Thyroid gland (tissue), 4 donors: ENCODE data around the gene NGDN. TPM values are rescaled to one million over a fixed set of nuclear protein-coding genes. Genes with fewer than 3 reads are reported as not detected.
"Not testable (repeated sequence)": the region's sequence is repeated elsewhere in the genome, so short reads cannot be mapped to it uniquely, and the experiment has no call there.

Experiments used
- DNase-seq, 2 donors: peaks; one replicate each; pipeline ENCODE4 v3.0.0-alpha.2; 2019
- H3K27ac ChIP-seq, 3 donors: fragments of 200-600 bp; sonication (generic); 1 replicate in 2 of 3; 2 replicates in 1 of 3; pipeline ENCODE4 v1.5.1; 2016 to 2019; ENCODE audit warnings: mild to moderate bottlenecking in 1 of 3, moderate library complexity in 1 of 3
- H3K27me3 ChIP-seq: fragments of 200-600 bp; sonication (generic); one replicate; pipeline ENCODE4 v1.5.1; 2019
- H3K36me3 ChIP-seq, 2 donors: fragments of 200-600 bp; sonication (generic); one replicate each; pipeline ENCODE4 v1.5.1; 2016 to 2019
- H3K4me1 ChIP-seq, 2 donors: fragments of 200-600 bp; sonication (generic); one replicate each; pipeline ENCODE4 v1.5.1; 2017 to 2019
- H3K4me3 ChIP-seq, 3 donors: fragments of 200-600 bp; sonication (generic); replicated peaks in 1 of 3; 1 replicate in 2 of 3; 2 replicates in 1 of 3; pipeline ENCODE4 v1.5.1; 2016; ENCODE audit warnings: mild to moderate bottlenecking in 1 of 3
- H3K9me3 ChIP-seq: fragments of 200-600 bp; sonication (generic); one replicate; pipeline ENCODE4 v1.5.1; 2017
- POLR2A ChIP-seq, 2 donors: fragments of 450-650 bp; IDR thresholded peaks; one replicate each; pipeline ENCODE4 v1.6.1; 2017; ENCODE audit warnings: antibody characterized with exemption in 2 of 2, mild to moderate bottlenecking in 2 of 2, moderate library complexity in 1 of 2
- WGBS, 2 donors: methylation state at CpG; one replicate each; pipeline ENCODE4 v1.1.5; 2017; 5-methylcytosine and 5-hydroxymethylcytosine counted together
- intact Hi-C: fragments of 100-400 bp; cut with DNase I; formaldehyde crosslinking; loops from one replicate; pipeline ENCODE4 v1.15.1; 2023
- total RNA-seq, 4 donors: library from RNA; depleted of rRNA; stranded (reverse); fragments of >200 nt; gene quantifications; one replicate each; pipeline ENCODE4 v1.2.3, GENCODE V29; 2016
- TF ChIP-seq, protein P1 (sequence below), 6 experiments: fragments of 200-600 bp in 3 of 6; fragments of 450-650 bp in 3 of 6; sonication (generic) in 3 of 6; IDR thresholded peaks; one replicate each; pipeline ENCODE4 v1.5.1; 2016 to 2019; ENCODE audit warnings: antibody characterized with exemption in 6 of 6, mild to moderate bottlenecking in 2 of 6, inconsistent platforms in 1 of 6, moderate library complexity in 1 of 6

Gene NGDN
- total RNA-seq, 4 donors from 2014 or later = 31.3 to 51.1 (median 39.7) TPM

DNA sequence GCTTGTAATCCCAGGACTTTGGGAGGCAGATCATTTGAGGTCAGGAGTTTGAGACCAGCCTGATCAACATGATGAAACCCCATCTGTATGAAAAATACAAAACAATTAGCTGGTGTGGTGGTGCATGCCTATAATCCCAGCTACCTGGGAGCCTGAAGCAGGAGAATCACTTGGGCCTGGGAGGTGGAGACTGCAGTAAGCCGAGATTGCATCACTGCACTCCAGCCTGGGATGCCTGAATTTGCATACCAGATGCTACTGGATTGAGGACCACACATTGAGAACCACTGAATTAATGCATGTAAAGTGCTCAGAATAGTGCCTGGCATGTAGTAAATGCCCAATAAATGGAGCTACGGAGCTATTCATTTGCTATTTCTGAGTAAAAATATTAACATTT is 19.1 kb upstream of the NGDN start:
- Histone ChIP-seq H3K27me3 (no peaks in the 10 kb centered on the region), H3K4me3 (no peak overlapping the region), H3K27ac (no peak overlapping the region), H3K4me1 (peaks cover 24 to 28% of the 10 kb centered on the region in 2 donors), H3K9me3 (no peaks in the 10 kb centered on the region), H3K36me3 (no peaks in the 10 kb centered on the region)
- 75 to 85% methylated on average over 2 of the region's 2 CpGs for WGBS, 2 donors
- TF ChIP-seq, protein P1, sequence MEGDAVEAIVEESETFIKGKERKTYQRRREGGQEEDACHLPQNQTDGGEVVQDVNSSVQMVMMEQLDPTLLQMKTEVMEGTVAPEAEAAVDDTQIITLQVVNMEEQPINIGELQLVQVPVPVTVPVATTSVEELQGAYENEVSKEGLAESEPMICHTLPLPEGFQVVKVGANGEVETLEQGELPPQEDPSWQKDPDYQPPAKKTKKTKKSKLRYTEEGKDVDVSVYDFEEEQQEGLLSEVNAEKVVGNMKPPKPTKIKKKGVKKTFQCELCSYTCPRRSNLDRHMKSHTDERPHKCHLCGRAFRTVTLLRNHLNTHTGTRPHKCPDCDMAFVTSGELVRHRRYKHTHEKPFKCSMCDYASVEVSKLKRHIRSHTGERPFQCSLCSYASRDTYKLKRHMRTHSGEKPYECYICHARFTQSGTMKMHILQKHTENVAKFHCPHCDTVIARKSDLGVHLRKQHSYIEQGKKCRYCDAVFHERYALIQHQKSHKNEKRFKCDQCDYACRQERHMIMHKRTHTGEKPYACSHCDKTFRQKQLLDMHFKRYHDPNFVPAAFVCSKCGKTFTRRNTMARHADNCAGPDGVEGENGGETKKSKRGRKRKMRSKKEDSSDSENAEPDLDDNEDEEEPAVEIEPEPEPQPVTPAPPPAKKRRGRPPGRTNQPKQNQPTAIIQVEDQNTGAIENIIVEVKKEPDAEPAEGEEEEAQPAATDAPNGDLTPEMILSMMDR (IDR thresholded peaks at IDR 0.05) = no peak
- TF ChIP-seq POLR2A (IDR thresholded peaks at IDR 0.05) = no peak
- intact Hi-C loops = no loop called here
- DNase-seq = no peak

DNA sequence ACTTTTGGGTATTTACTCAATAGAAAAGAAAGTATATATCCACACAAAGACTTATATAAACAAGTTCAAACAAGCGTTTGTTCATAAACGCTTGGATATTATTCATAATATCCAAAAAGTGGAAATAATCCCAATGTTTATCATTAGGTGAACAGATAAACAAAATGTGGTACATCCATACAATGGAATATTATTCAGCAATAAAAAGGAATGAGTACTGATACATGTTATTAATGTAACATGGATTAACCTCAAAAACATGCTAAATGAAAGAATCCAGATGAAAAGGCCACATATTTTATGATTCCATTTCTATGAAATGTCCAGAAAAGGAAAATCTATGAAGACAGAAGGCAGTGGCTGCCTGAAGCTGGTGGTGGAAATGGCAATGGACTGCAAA is 17.3 kb upstream of the NGDN start:
- no peak for TF ChIP-seq POLR2A (IDR thresholded peaks at IDR 0.05)
- TF ChIP-seq, protein P1 (IDR thresholded peaks at IDR 0.05) = no peak
- Histone ChIP-seq H3K9me3 (no peaks in the 10 kb centered on the region), H3K4me3 (no peak overlapping the region), H3K36me3 (no peaks in the 10 kb centered on the region), H3K27ac (no peak overlapping the region), H3K4me1 (peaks cover 11 to 20% of the 10 kb centered on the region in 2 donors), H3K27me3 (no peaks in the 10 kb centered on the region)
- DNase-seq = no peak
- 91 to 95% methylated on average over 2 of the region's 2 CpGs for WGBS, 2 donors
- intact Hi-C loops = no loop called here

DNA sequence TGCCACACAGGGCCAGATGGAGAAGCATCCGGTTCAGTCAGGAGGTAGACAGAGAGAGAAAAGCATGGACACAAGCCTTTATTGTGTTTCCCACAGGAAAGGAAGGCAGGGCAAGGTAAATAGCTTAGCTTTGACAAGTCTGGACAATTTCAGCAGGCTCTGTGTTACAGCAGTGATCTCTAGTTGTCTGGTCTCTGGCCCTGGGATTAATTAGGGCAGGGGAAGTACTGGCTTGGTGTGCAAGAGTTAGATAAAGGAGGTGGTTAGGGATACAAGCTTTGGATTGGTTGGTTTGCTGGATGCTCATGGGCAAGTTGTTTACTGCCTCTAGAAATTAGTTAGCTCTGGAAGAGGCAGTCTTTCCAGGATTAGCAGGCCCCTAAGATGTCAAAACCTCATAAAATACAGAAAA is 15.1 kb upstream of the NGDN start:
- no peaks in the 10 kb centered on the region for H3K9me3 ChIP-seq
- H3K36me3 ChIP-seq = no peaks in the 10 kb centered on the region
- no peaks in the 10 kb centered on the region for H3K27me3 ChIP-seq
- WGBS, 2 donors = 38 to 56% methylated on average over 1 of the region's 1 CpG
- H3K4me1 ChIP-seq = peaks cover 0 to 3% of the 10 kb centered on the region in 2 donors
- no peak for DNase-seq
- no peak for TF ChIP-seq POLR2A (IDR thresholded peaks at IDR 0.05)
- TF ChIP-seq, protein P1 (IDR thresholded peaks at IDR 0.05) = no peak
- intact Hi-C loops = no loop called here
- H3K27ac ChIP-seq = no peak overlapping the region
- H3K4me3 ChIP-seq = no peak overlapping the region

DNA sequence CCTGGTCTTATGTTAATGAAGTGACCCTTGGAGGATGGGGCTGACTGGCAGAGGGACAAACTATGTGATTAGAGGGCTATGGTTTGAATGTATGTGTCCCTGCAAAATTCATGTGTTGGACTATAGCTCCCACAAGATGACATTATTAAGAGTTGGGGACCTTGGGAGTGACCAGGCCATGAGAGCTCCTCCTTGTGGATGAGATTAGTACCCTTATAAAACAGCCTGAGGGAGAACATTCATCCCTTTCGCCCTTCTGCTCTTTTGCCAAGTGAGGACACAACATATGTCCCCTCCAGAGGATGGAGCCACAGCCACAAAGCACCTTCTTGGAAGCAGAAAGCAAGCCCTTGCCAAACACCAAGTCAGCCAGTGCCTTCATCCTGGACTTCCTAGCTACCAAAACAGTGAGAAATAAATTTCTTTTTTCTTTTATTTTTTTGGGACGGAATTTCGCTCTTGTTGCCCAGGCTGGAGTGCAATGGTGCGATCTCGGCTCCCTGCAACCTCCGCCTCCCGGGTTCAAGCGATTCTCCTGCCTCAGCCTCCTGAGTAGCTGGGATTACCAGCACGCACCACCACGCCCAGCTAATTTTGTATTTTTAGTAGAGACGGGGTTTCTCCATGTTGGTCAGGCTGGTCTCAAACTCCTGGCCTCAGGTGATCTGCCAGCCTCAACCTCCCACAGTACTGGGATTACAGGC is 12.5 kb upstream of the NGDN start:
- H3K27me3 ChIP-seq, H3K4me3 ChIP-seq, H3K36me3 ChIP-seq, DNase-seq, H3K9me3 ChIP-seq, H3K27ac ChIP-seq, intact Hi-C loops, H3K4me1 ChIP-seq: not testable (repeated sequence)
- TF ChIP-seq, protein P1 (IDR thresholded peaks at IDR 0.05) = peak in 1 of 6 experiments; percentile 9
- WGBS, 2 donors = 90 to 93% methylated on average over 11 of the region's 11 CpGs

DNA sequence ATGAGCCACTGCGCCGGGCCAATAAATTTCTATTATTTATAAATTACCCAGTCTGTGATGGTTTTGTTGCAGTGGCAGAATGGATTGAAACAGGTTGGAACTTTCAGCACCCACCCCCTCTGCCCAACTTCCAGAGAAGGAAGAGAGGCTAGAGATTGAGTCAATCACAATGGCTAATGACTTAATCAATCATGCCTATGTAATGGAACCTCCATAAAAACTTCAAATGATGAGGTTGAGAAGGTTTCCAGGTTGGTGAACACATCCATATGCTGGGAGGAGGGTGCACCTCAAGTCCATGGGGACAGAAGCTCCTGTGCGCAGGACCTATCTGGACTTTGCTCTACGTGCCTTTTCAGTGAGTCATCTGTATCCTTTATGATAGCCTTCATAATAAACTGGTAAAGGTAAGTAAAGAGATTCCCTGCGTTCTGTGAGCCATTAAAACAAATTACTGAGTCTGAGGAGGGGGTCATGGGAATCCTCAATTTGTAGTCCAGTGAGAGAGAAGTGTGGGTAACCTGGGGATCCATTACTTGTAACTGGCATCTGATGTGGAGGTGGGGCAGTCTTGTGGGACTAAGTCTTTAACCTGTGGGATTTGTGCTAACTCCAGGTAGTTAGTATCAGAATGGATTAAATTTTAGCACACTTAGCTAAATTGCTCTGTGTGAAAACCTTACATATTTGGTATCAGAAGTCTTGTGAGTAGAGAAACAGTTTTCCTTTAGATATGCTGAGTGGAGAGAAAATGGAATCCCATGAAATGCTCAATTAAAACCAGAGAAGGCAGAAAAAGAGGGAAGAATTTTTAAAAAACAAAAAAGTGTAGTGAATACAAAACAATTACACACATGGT is 11.7 kb upstream of the NGDN start:
- intact Hi-C loops = no loop called here
- H3K27ac ChIP-seq = no peak overlapping the region
- WGBS, 2 donors = 86 to 94% methylated on average over 5 of the region's 5 CpGs
- no peaks in the 10 kb centered on the region for H3K4me1 ChIP-seq
- H3K27me3 ChIP-seq = no peaks in the 10 kb centered on the region
- no peaks in the 10 kb centered on the region for H3K36me3 ChIP-seq
- H3K9me3 ChIP-seq = no peaks in the 10 kb centered on the region
- no peak for DNase-seq
- H3K4me3 ChIP-seq = no peak overlapping the region
- TF ChIP-seq, protein P1 (IDR thresholded peaks at IDR 0.05) = no peak
- no peak for TF ChIP-seq POLR2A (IDR thresholded peaks at IDR 0.05)
